CD4-positive, alpha-beta memory T cell (primary cell): ENCODE results near the gene DGKH. TPM values are rescaled to one million over a fixed set of nuclear protein-coding genes. Genes with fewer than 3 reads are reported as not detected.
"Not testable (repeated sequence)": the region's sequence is repeated elsewhere in the genome, so short reads cannot be mapped to it uniquely, and the experiment has no call there.

ENCODE experiments used
- CTCF ChIA-PET: fragments of 350-600 bp; sonication (Branson Sonifier 250); formaldehyde crosslinking; loops from one replicate; lab custom pipeline; 2021; ENCODE audit warnings: inconsistent platforms; ENCODE audit not compliant: partially characterized antibody; lab: Charles Lee
- POLR2A ChIA-PET: fragments of 350-600 bp; sonication (Branson Sonifier 250); formaldehyde crosslinking; loops from one replicate; lab custom pipeline; 2021; ENCODE audit not compliant: partially characterized antibody; lab: Charles Lee
- DNase-seq, 5 donors: peaks; one replicate each; pipeline versions ENCODE4 v3.0.0 to v3.0.0-alpha.2; 2020 to 2022; ENCODE audit warnings: mixed read lengths in 1 of 5
- H3K27ac ChIP-seq: one replicate; pipeline ENCODE4 v1.7.0; 2013; ENCODE audit warnings: low read depth, low read length
- H3K27me3 ChIP-seq: 2 replicates; pipeline ENCODE4 v1.7.0; 2013; ENCODE audit warnings: mild to moderate bottlenecking, low read length, moderate library complexity; ENCODE audit not compliant: insufficient read depth
- H3K36me3 ChIP-seq: 2 replicates; pipeline ENCODE4 v1.7.0; 2013; ENCODE audit warnings: mild to moderate bottlenecking, low read length, moderate library complexity; ENCODE audit not compliant: insufficient read depth
- H3K4me1 ChIP-seq: 2 replicates; pipeline ENCODE4 v1.7.0; 2013; ENCODE audit warnings: mild to moderate bottlenecking, low read length, moderate library complexity; ENCODE audit not compliant: insufficient read depth
- H3K4me3 ChIP-seq, 2 donors: one replicate each; pipeline ENCODE4 v1.7.0; 2013; ENCODE audit warnings: low read length in 2 of 2, mild to moderate bottlenecking in 1 of 2
- H3K9me3 ChIP-seq, 2 donors: one replicate each; pipeline ENCODE4 v1.7.0; 2013; ENCODE audit warnings: low read length in 2 of 2, control low read depth in 1 of 2; ENCODE audit not compliant: control insufficient read depth in 1 of 2
- H3K27ac Mint-ChIP-seq, 7 donors: one replicate each; pipeline ENCODE4 v1.8.0; 2020 to 2021; ENCODE audit warnings: mixed read lengths in 7 of 7, mild to moderate bottlenecking in 6 of 7, inconsistent platforms in 3 of 7, moderate library complexity in 3 of 7
- H3K27me3 Mint-ChIP-seq, 2 donors: one replicate each; pipeline ENCODE4 v1.8.0; 2020 to 2021; ENCODE audit warnings: mixed read lengths in 2 of 2
- H3K36me3 Mint-ChIP-seq, 2 donors: one replicate each; pipeline ENCODE4 v1.8.0; 2020 to 2021; ENCODE audit warnings: mixed read lengths in 2 of 2, inconsistent platforms in 1 of 2, mild to moderate bottlenecking in 1 of 2
- H3K4me1 Mint-ChIP-seq, 4 donors: one replicate each; pipeline ENCODE4 v1.8.0; 2020 to 2021; ENCODE audit warnings: mixed read lengths in 4 of 4, mild to moderate bottlenecking in 1 of 4
- H3K4me3 Mint-ChIP-seq, 8 donors: one replicate each; pipeline ENCODE4 v1.8.0; 2020 to 2021; ENCODE audit warnings: mixed read lengths in 8 of 8, mild to moderate bottlenecking in 7 of 8, moderate library complexity in 6 of 8, inconsistent platforms in 3 of 8
- H3K9me3 Mint-ChIP-seq, 8 donors: one replicate each; pipeline ENCODE4 v1.8.0; 2020 to 2021; ENCODE audit warnings: mixed read lengths in 8 of 8, mild to moderate bottlenecking in 5 of 8, inconsistent platforms in 3 of 8, moderate library complexity in 1 of 8
- intact Hi-C: fragments of 100-400 bp; cut with micrococcal nuclease; formaldehyde crosslinking; loops from one replicate; pipeline ENCODE4 v1.15.1; 2023
- polyA plus RNA-seq, 2 donors: library from polyadenylated mRNA; unstranded; fragments of 300-500 nt; fragmentation: Illumina TruSeq; gene quantifications; one replicate each; pipeline ENCODE4 v1.2.3, GENCODE V29; 2021
- total RNA-seq, 2 experiments: library from RNA; stranded (reverse); gene quantifications; one replicate each; pipeline ENCODE4 v1.2.3, GENCODE V29; 2021

The DGKH gene
- total and polyA plus RNA-seq, 4 experiments from 2014 or later = 2.1 to 11.6 (median 6.6) TPM

DNA sequence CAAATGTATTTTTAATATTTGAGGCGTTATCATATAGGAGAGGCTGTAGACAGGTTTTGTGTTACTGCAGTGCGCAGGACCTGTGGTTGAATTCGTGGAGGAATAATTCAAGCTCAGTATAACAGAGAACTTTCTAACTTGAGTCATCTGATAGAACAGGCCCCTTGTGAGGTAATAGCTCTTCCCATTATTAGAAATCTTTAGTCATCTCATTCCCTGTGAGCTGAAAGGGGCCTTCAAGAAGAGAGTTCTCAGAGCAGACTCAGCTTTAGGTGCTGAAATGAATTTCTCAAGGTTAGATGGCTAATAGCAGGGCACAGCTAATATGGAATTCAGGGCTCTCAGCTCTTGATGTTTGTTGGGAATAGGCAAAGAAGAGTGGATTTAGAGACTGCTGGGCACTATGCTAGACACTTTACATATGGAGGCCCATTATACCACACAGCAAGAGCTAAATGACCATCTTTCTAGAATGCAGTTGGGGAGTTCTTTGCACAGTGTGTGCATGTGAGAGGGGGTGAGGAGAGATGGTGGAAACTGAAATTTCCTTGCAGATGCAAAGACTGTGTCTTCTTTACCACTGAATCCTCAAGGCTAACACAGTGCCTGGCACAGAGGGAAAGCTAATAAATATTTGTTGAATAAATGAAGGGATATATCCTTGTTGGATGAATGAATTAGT, 89.5 kb downstream of the DGKH start:
- intact Hi-C loops = no loop called here

GRCh38 chr13:42140494-42140893, 92.0 kb downstream of the DGKH start:
- no peaks in the 10 kb centered on the region for H3K9me3 ChIP-seq
- ChIA-PET POLR2A (no interaction called here), CTCF (no interaction called here)
- Mint-ChIP-seq H3K4me1 (peaks cover 4 to 7% (median 6%) of the 10 kb centered on the region in 4 donors), H3K4me3 (no peak overlapping the region), H3K36me3 (peaks cover 24 to 27% of the 10 kb centered on the region in 2 donors), H3K27ac (no peak overlapping the region), H3K27me3 (no peaks in the 10 kb centered on the region), H3K9me3 (peaks cover 0 to 5% (median 3%) of the 10 kb centered on the region in 8 donors)
- intact Hi-C loops = no loop called here
- no peak overlapping the region for H3K4me3 ChIP-seq
- no peak overlapping the region for H3K27ac ChIP-seq
- H3K4me1 ChIP-seq = no peaks in the 10 kb centered on the region
- DNase-seq = no peak
- no peaks in the 10 kb centered on the region for H3K36me3 ChIP-seq
- no peaks in the 10 kb centered on the region for H3K27me3 ChIP-seq

More for the DNA sequence above, 89.5 kb downstream of the DGKH start:
- peaks cover 0 to 5% (median 3%) of the 10 kb centered on the region in 8 donors for H3K9me3 Mint-ChIP-seq
- H3K27me3 ChIP-seq = no peaks in the 10 kb centered on the region
- H3K9me3 ChIP-seq = no peaks in the 10 kb centered on the region
- no peaks in the 10 kb centered on the region for H3K27me3 Mint-ChIP-seq
- CTCF ChIA-PET = interaction anchor here (1.2 kb wide), 1 partner anchor 470 kb away, joined by 3 read pairs; no protein-coding TSS in a partner anchor
- H3K36me3 Mint-ChIP-seq = peaks cover 29 to 30% of the 10 kb centered on the region in 2 donors
- no peak overlapping the region for H3K27ac Mint-ChIP-seq
- H3K27ac ChIP-seq = no peak overlapping the region
- no peaks in the 10 kb centered on the region for H3K4me1 ChIP-seq
- no peak for DNase-seq
- no peak overlapping the region for H3K4me3 Mint-ChIP-seq
- no peak overlapping the region for H3K4me3 ChIP-seq
- POLR2A ChIA-PET = no interaction called here
- no peaks in the 10 kb centered on the region for H3K36me3 ChIP-seq
- H3K4me1 Mint-ChIP-seq = peaks cover 4 to 7% (median 6%) of the 10 kb centered on the region in 4 donors

DNA sequence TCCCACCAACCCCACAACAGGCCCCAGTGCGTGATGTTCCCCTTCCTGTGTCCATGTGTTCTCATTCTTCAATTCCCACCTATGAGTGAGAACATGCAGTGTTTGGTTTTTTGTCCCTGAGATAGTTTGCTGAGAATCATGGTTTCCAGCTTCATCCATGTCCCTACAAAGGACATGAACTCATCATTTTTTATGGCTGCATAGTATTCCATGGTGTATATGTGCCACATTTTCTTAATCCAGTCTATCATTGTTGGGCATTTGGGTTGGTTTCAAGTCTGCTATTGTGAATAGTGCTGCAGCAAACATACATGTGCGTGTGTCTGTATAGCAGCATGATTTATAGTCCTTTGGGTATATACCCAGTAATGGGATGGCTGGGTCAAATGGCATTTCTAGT, 92.6 kb downstream of the DGKH start:
- H3K4me1 ChIP-seq, H3K27ac Mint-ChIP-seq, H3K36me3 ChIP-seq, H3K27me3 Mint-ChIP-seq, intact Hi-C loops, H3K9me3 ChIP-seq, H3K27me3 ChIP-seq, H3K27ac ChIP-seq, H3K4me1 Mint-ChIP-seq, H3K4me3 Mint-ChIP-seq, H3K9me3 Mint-ChIP-seq, POLR2A ChIA-PET, DNase-seq, H3K4me3 ChIP-seq, CTCF ChIA-PET: not testable (repeated sequence)
- peaks cover 20 to 27% of the 10 kb centered on the region in 2 donors for H3K36me3 Mint-ChIP-seq

DNA sequence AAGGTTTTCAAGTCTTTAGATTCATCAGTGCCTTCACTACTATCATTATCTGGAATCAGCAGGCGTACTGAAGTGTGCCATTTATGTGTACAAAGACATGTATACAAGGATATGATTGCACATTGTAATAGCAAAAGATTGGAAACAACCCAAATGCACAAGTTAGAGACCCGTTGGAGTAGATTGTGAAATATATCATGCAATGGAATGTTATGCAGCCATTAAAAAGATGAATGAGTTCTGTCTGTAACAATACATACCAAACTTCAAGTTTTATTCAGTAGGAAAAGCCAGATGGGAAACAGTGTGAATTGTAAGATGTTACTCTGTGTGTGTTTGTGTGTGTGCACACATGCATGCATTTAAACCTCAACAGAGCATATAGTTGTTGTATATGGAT, 97.9 kb downstream of the DGKH start:
- Histone ChIP-seq H3K27me3 (no peaks in the 10 kb centered on the region), H3K36me3 (no peaks in the 10 kb centered on the region), H3K4me1 (no peaks in the 10 kb centered on the region), H3K9me3 (no peaks in the 10 kb centered on the region), H3K4me3 (no peak overlapping the region), H3K27ac (no peak overlapping the region)
- Mint-ChIP-seq H3K27me3 (no peaks in the 10 kb centered on the region), H3K36me3 (peaks cover 12 to 14% of the 10 kb centered on the region in 2 donors), H3K4me3 (no peak overlapping the region), H3K27ac (no peak overlapping the region), H3K9me3 (peaks cover 0 to 4% (median 2%) of the 10 kb centered on the region in 8 donors), H3K4me1 (peaks cover 18 to 31% (median 20%) of the 10 kb centered on the region in 4 donors)
- ChIA-PET POLR2A (no interaction called here), CTCF (interaction anchor here (0.5 kb wide), 1 partner anchor 168 kb away, joined by 4 read pairs; no protein-coding TSS in a partner anchor)
- DNase-seq = no peak
- intact Hi-C loops = no loop called here

GRCh38 chr13:42148538-42148937, 100.1 kb downstream of the DGKH start:
- intact Hi-C loops = no loop called here
- Mint-ChIP-seq H3K27ac (peak overlapping the region in 1 of 7 donors; percentile 32), H3K9me3 (peaks cover 0 to 2% (median 0%) of the 10 kb centered on the region in 8 donors), H3K36me3 (peaks cover 6 to 10% of the 10 kb centered on the region in 2 donors), H3K4me3 (peak overlapping the region in 2 of 8 donors; percentile 29 to 43), H3K27me3 (no peaks in the 10 kb centered on the region), H3K4me1 (peaks cover 15 to 27% (median 18%) of the 10 kb centered on the region in 4 donors)
- DNase-seq = no peak
- no peak overlapping the region for H3K27ac ChIP-seq
- no peaks in the 10 kb centered on the region for H3K9me3 ChIP-seq
- no peaks in the 10 kb centered on the region for H3K4me1 ChIP-seq
- CTCF ChIA-PET = no interaction called here
- POLR2A ChIA-PET = no interaction called here
- H3K4me3 ChIP-seq = no peak overlapping the region
- H3K27me3 ChIP-seq = no peaks in the 10 kb centered on the region
- no peaks in the 10 kb centered on the region for H3K36me3 ChIP-seq

DNA sequence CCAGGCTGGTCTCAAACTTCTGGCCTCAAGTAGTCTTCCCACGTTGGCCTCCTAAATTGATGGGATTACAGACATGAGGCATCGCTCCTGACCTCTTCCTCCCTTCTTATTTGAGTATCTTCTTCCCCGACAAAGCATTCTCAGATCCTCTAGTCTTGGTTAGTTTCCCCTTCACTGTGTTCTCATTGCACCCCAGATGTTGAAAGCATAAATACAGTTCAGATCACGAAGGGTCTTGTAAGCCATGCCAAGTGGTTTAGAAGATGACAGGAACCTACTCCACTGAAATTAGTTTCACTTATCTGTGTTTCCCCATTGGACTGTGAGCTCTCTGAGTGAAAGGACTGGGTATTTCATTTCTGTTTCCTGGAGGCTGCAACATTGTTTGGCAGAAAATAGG, 100.7 kb downstream of the DGKH start:
- no peak for DNase-seq
- Mint-ChIP-seq H3K4me3 (no peak overlapping the region), H3K27me3 (no peaks in the 10 kb centered on the region), H3K4me1 (peaks cover 15 to 27% (median 18%) of the 10 kb centered on the region in 4 donors), H3K9me3 (peaks cover 0 to 2% (median 0%) of the 10 kb centered on the region in 8 donors), H3K27ac (no peak overlapping the region), H3K36me3 (peaks cover 6 to 10% of the 10 kb centered on the region in 2 donors)
- CTCF ChIA-PET = no interaction called here
- Histone ChIP-seq H3K27me3 (no peaks in the 10 kb centered on the region), H3K27ac (no peak overlapping the region), H3K4me1 (no peaks in the 10 kb centered on the region), H3K4me3 (no peak overlapping the region), H3K36me3 (no peaks in the 10 kb centered on the region), H3K9me3 (no peaks in the 10 kb centered on the region)
- POLR2A ChIA-PET = no interaction called here
- intact Hi-C loops = no loop called here

DNA sequence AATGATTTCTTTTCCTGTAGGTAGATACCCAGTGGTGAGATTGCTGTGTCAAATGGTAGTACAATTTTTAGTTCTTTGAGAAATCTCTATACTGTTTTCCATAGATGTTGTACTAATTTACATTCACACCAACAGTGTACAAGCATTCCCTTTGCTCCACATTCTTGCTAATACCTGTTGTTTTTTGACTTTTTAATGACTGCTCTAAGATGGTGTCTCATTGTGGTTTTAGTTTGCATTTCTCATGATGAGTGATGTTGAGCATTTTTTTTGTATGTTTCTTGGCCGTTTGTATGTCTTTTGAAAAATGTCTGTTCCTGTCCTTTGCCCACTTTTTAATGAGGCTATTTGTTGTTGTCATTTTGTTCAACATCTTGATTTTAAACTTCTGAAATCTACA, 103.3 kb downstream of the DGKH start:
- DNase-seq = no peak
- ChIA-PET POLR2A (no interaction called here), CTCF (no interaction called here)
- peaks cover 12 to 23% (median 15%) of the 10 kb centered on the region in 4 donors for H3K4me1 Mint-ChIP-seq
- peaks cover 10 to 19% of the 10 kb centered on the region in 2 donors for H3K36me3 Mint-ChIP-seq
- no peak overlapping the region for H3K4me3 ChIP-seq
- no peak overlapping the region for H3K4me3 Mint-ChIP-seq
- H3K27ac Mint-ChIP-seq = no peak overlapping the region
- no peaks in the 10 kb centered on the region for H3K9me3 ChIP-seq
- H3K27ac ChIP-seq = no peak overlapping the region
- intact Hi-C loops = no loop called here
- H3K4me1 ChIP-seq = no peaks in the 10 kb centered on the region
- H3K9me3 Mint-ChIP-seq = peaks cover 0 to 2% (median 0%) of the 10 kb centered on the region in 8 donors
- no peaks in the 10 kb centered on the region for H3K27me3 Mint-ChIP-seq
- no peaks in the 10 kb centered on the region for H3K27me3 ChIP-seq
- H3K36me3 ChIP-seq = peaks cover 8% of the 10 kb centered on the region
